Activated naive CD4-positive, alpha-beta T cell treated with anti-CD3 and anti-CD28 coated beads, Interleukin-2, amount 50 U/mL, for 24 hours (primary cell): Measurements from ENCODE around the gene ANGPTL1.

Experiments
- H3K27ac Mint-ChIP-seq: one replicate; pipeline ENCODE4 v1.8.0; 2021; ENCODE audit warnings: mild to moderate bottlenecking, mixed read lengths
- H3K27me3 Mint-ChIP-seq: one replicate; pipeline ENCODE4 v1.8.0; 2021; ENCODE audit warnings: mixed read lengths
- H3K36me3 Mint-ChIP-seq: one replicate; pipeline ENCODE4 v1.8.0; 2021; ENCODE audit warnings: mixed read lengths
- H3K4me1 Mint-ChIP-seq: one replicate; pipeline ENCODE4 v1.8.0; 2021; ENCODE audit warnings: mixed read lengths
- H3K4me3 Mint-ChIP-seq: one replicate; pipeline ENCODE4 v1.8.0; 2021; ENCODE audit warnings: mild to moderate bottlenecking, mixed read lengths
- H3K9me3 Mint-ChIP-seq: one replicate; pipeline ENCODE4 v1.8.0; 2021; ENCODE audit warnings: mixed read lengths

The ANGPTL1 gene

GRCh38 chr1:178825167-178825566 lies 45.7 kb downstream of the ANGPTL1 start:
- Mint-ChIP-seq H3K4me1 (peaks cover 4% of the 10 kb centered on the region), H3K27ac (no peak overlapping the region), H3K4me3 (no peak overlapping the region), H3K9me3 (peaks cover 18% of the 10 kb centered on the region), H3K36me3 (peaks cover 40% of the 10 kb centered on the region), H3K27me3 (no peaks in the 10 kb centered on the region)

DNA sequence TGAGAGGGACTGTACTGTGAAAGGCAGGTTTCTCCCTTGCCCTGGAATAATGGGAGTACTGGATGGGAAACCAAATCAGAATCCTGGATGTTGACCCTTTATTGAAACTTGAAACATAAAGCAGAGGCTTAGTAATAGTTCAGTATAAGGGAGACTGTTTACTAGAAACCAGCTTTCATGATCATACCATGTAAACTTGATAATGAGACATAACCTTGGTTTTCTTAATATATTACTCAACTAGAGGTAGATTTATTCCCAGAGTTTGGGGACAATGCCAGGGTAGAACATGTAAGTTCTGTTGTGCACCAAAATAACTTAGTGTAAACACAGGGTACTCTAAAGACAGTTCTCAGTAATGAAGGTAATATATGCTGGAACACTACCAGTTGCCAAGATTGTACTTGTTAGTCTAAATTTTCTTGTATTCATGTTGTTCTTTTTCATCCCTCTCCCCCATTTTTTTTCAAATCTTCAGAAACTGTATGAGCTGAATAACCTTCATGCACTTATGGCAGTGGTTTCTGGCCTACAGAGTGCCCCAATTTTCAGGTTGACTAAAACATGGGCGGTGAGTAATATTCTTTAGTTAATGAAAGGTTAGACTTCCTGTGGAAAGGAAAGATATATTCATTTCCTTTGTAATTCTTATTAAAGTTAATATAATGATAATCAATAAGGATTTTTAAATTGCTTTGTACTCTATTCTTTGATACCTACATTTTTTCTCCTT lies 49.6 kb downstream of the ANGPTL1 start:
- Mint-ChIP-seq H3K27ac (peak overlapping the region; percentile 55), H3K4me3 (no peak overlapping the region), H3K9me3 (peaks cover 18% of the 10 kb centered on the region), H3K4me1 (peaks cover 4% of the 10 kb centered on the region), H3K36me3 (peaks cover 40% of the 10 kb centered on the region), H3K27me3 (no peaks in the 10 kb centered on the region)

GRCh38 chr1:178819123-178819522 lies 51.8 kb downstream of the ANGPTL1 start:
- H3K36me3 Mint-ChIP-seq = peaks cover 39% of the 10 kb centered on the region
- H3K27ac Mint-ChIP-seq = no peak overlapping the region
- peaks cover 10% of the 10 kb centered on the region for H3K9me3 Mint-ChIP-seq
- no peak overlapping the region for H3K4me3 Mint-ChIP-seq
- H3K4me1 Mint-ChIP-seq = peaks cover 4% of the 10 kb centered on the region
- H3K27me3 Mint-ChIP-seq = no peaks in the 10 kb centered on the region

DNA sequence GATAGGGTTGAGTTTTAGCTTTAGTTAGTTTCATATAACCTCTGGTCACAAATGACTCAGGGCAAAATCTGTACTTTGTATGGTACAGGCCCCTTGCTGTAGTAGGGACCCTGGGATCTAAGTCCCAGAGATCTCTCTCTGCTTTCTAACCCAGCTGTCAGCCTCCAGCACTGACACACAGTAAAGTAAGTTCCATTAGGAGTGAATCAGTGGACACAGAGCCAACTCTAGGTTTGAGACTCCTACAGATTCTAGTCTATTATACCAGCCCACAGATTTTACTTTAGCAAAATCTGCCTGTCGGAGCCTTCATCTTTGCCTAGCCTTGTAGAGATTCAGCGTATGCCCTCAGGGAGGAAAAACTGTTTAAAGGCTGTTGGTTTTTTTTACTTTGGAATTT lies 52.5 kb downstream of the ANGPTL1 start:
- Mint-ChIP-seq H3K4me1 (peaks cover 4% of the 10 kb centered on the region), H3K36me3 (peaks cover 32% of the 10 kb centered on the region), H3K27me3 (no peaks in the 10 kb centered on the region), H3K4me3 (no peak overlapping the region), H3K9me3 (peaks cover 3% of the 10 kb centered on the region), H3K27ac (no peak overlapping the region)

- no peak overlapping the region for H3K4me3 Mint-ChIP-seq
- no peaks in the 10 kb centered on the region for H3K4me1 Mint-ChIP-seq
- H3K36me3 Mint-ChIP-seq = peaks cover 21% of the 10 kb centered on the region
- no peak overlapping the region for H3K27ac Mint-ChIP-seq
- no peaks in the 10 kb centered on the region for H3K27me3 Mint-ChIP-seq
- no peaks in the 10 kb centered on the region for H3K9me3 Mint-ChIP-seq
Measured at GRCh38 chr1:178810585-178810984, 60.3 kb downstream of the ANGPTL1 start.

- H3K4me3 Mint-ChIP-seq = no peak overlapping the region
- no peaks in the 10 kb centered on the region for H3K27me3 Mint-ChIP-seq
- no peak overlapping the region for H3K27ac Mint-ChIP-seq
- no peaks in the 10 kb centered on the region for H3K4me1 Mint-ChIP-seq
- peaks cover 16% of the 10 kb centered on the region for H3K36me3 Mint-ChIP-seq
- H3K9me3 Mint-ChIP-seq = no peaks in the 10 kb centered on the region
Measured at GRCh38 chr1:178808529-178808928, 62.3 kb downstream of the ANGPTL1 start.

GRCh38 chr1:178806665-178807300 lies 64.1 kb downstream of the ANGPTL1 start:
- H3K4me1 Mint-ChIP-seq = no peaks in the 10 kb centered on the region
- H3K9me3 Mint-ChIP-seq = no peaks in the 10 kb centered on the region
- no peaks in the 10 kb centered on the region for H3K27me3 Mint-ChIP-seq
- H3K36me3 Mint-ChIP-seq = peaks cover 13% of the 10 kb centered on the region
- H3K4me3 Mint-ChIP-seq = no peak overlapping the region
- no peak overlapping the region for H3K27ac Mint-ChIP-seq

GRCh38 chr1:178802873-178803272 lies 68.0 kb downstream of the ANGPTL1 start:
- Mint-ChIP-seq H3K4me1 (no peaks in the 10 kb centered on the region), H3K27me3 (no peaks in the 10 kb centered on the region), H3K9me3 (no peaks in the 10 kb centered on the region), H3K36me3 (peaks cover 23% of the 10 kb centered on the region), H3K27ac (no peak overlapping the region), H3K4me3 (no peak overlapping the region)
